ENCODE measurements around the gene PEAR1.

PEAR1 gene

GRCh38 chr1:156901590-156901900, 8.0 kb downstream of the PEAR1 start:
- no peak for DNase-seq

GRCh38 chr1:156901966-156902915, 8.7 kb downstream of the PEAR1 start:
- DNase-seq, result no peak

- DNase-seq, result no peak
Measured at GRCh38 chr1:156903328-156904091, 10.0 kb downstream of the PEAR1 start.

GRCh38 chr1:156904187-156904959, 10.9 kb downstream of the PEAR1 start:
- DNase-seq, result no peak

GRCh38 chr1:156905176-156905575, 11.7 kb downstream of the PEAR1 start:
- DNase-seq, result no peak

- no peak for DNase-seq
Measured at GRCh38 chr1:156905651-156906050, 12.1 kb downstream of the PEAR1 start.

GRCh38 chr1:156906206-156906906, 12.8 kb downstream of the PEAR1 start:
- DNase-seq, result no peak

GRCh38 chr1:156908541-156908940, 15.0 kb downstream of the PEAR1 start:
- DNase-seq, result no peak

GRCh38 chr1:156908955-156909354, 15.4 kb downstream of the PEAR1 start:
- no peak for DNase-seq

GRCh38 chr1:156909671-156910070, 16.2 kb downstream of the PEAR1 start:
- no peak for DNase-seq

GRCh38 chr1:156910309-156910782, 16.8 kb downstream of the PEAR1 start:
- DNase-seq, result peak; percentile 41

- DNase-seq, result no peak
Measured at GRCh38 chr1:156911577-156912298, 18.2 kb downstream of the PEAR1 start.

GRCh38 chr1:156912310-156912709, 18.8 kb downstream of the PEAR1 start:
- DNase-seq, result no peak

GRCh38 chr1:156912861-156913808, 19.6 kb downstream of the PEAR1 start:
- no peak for DNase-seq

GRCh38 chr1:156913809-156914387, 20.4 kb downstream of the PEAR1 start:
- no peak for DNase-seq

- DNase-seq, result peak; percentile 80
Measured at GRCh38 chr1:156914440-156914856, 20.9 kb downstream of the PEAR1 start.

- peak; percentile 82 for DNase-seq
Measured at GRCh38 chr1:156920233-156921052, 26.9 kb downstream of the PEAR1 start, which contains the start of gene LRRC71. TSS of gene LRRC71 (plus strand) at chr1:156920632. CDS start at chr1:156920804, 172 bp downstream.

GRCh38 chr1:156921053-156921529, 27.6 kb downstream of the PEAR1 start:
- DNase-seq, result no peak

All from hematopoietic multipotent progenitor cell treated with erythropoietin and hydrocortisone succinate and interleukin-3 and kit ligand, for 8 days (in vitro differentiated cells).